GM21737 (cell line): ENCODE results near the gene CARD11.
"Not testable (repeated sequence)": the region's sequence is repeated elsewhere in the genome, so short reads cannot be mapped to it uniquely, and the experiment has no call there.

ENCODE experiments used
- ATAC-seq: cut with Tn5 transposase; IDR thresholded peaks from one replicate; pipeline ENCODE4 v1.9.1; 2021; ENCODE audit warnings: mild to moderate bottlenecking, moderate library complexity; ENCODE audit not compliant: unreplicated experiment

CARD11 gene

DNA sequence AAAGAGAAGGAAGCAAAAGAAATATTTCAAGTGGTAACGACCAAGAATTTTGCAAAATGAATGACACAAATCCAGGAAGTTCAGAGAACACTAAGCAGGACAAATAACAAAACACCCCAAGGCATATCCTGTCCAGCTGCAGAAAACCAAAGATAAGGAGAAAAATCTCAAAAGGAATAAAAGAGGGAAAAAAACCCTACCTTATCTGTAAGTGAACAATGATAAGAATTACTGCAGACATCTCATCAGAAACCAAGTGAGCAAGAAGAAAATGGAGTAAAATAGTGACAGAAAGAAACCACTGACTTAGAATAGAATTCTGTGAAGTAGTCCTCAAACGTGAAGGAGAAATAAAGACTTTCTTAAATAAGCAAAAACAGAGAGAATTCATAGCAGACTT lies 21.8 kb downstream of the CARD11 start:
- no peak for ATAC-seq

GRCh38 chr7:3021224-3021623 lies 22.4 kb downstream of the CARD11 start:
- ATAC-seq = not testable (repeated sequence)

GRCh38 chr7:3020416-3020815 lies 23.3 kb downstream of the CARD11 start:
- ATAC-seq = no peak

- no peak for ATAC-seq
Measured at GRCh38 chr7:3019801-3020200, 23.9 kb downstream of the CARD11 start.

DNA sequence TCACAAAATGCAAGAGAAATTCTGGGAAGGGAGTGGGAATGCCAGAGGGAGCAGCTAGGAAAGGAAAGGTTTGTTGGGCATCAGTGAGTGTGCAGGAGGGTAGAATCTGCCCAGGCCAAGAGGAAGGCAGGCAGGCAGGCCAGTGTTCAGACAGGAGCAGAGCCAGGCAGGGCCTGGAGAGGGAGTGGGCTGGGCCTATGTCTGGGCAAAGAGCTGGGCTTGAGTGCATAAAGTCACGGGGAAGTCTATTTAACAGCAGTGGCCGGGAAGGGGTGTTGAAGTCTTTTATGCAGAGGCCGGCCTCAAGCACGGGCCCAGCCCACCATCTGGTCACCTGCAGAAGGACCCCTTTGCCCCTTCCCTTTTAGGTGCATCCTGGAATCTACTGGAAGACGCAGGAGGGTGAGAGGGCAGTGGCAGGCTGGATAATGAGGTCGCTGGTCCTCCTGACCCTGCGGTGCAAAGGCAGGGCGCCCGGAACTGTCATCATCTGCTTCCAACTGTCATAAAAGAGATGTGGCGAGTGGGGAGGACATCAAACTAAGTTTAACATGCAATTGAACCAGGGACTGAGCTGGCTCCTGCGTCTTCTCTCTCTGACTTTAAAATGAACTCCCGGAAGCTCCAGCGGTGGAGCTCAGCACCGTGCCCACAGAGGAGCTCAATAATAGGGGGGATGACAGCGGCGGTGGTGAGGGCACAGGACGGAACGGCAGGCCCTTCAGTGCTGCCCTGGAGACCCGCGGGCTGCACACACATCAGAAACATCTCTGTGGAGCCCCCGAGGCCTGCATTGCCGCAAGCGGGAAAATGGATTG lies 29.5 kb downstream of the CARD11 start:
- ATAC-seq = no peak

DNA sequence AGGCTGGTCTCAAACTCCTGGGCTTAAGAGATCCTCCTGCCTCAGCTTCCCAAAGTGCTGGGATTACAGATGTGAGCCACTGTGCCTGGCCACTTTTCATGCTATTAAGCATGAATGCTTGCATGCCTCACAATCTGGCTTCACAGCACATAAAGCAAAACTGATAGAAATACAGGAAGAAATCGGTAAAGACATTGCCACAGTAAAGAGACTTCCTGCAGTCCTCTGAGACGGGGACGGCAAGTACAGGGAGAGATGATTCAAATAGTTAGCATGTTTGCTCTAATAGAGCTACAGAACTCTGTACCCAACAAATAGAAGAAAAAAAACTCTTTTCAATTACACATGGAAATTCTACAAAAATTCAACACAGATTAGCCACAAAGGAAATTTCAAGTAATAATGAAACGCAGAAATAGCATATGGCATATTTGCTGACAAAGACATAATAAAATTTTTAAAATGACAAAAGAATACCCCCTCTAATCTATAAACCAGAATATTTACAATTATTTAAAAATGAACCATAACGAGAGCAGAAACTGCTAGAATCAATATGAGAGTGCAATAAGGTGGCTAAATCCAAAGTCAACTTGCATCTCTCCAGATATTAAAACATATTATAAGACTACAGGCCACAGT lies 32.3 kb downstream of the CARD11 start:
- ATAC-seq = no peak

GRCh38 chr7:3010161-3010560 lies 33.5 kb downstream of the CARD11 start:
- no peak for ATAC-seq

DNA sequence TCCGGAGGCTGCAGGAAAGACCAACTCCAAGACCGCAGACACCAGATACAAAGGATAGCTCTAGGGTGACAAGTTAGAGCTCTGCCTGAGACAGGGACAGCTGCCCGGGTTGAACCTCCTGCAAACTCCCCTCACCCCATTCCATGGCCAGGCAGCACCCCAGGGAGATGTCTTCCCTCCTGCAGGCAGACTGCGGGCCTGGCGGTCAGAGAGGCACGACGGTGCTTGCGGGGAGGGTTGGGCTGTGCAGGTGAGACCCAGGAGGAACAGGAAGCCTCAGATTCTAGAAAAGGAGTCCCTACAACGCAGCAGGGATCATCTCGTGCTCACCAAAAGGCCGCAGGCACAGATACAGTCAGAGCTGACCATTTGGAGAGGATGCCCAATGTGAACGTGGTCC lies 34.6 kb downstream of the CARD11 start:
- no peak for ATAC-seq

GRCh38 chr7:3008386-3008785 lies 35.3 kb downstream of the CARD11 start:
- no peak for ATAC-seq

GRCh38 chr7:3007696-3008095 lies 36.0 kb downstream of the CARD11 start:
- no peak for ATAC-seq

DNA sequence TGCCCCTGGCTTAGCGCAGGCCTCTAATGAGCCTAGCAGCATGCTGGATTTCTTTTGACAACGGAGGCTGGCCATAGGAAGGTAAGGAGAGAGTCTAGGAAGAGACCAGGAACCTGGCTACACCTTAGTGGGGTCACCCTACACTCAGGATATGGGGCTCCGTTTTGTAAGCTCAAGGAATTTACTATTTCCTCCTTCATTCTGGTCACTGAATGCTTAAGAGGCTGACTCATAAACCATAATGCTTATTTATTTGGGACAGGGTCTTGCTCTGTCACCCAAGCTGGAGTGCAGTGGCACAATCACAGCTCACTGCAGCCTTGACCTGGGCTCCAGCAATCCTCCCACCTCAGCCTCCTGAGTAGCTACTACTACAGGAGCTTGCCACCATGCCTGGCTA lies 38.4 kb downstream of the CARD11 start:
- no peak for ATAC-seq

GRCh38 chr7:3003936-3004335 lies 39.7 kb downstream of the CARD11 start:
- no peak for ATAC-seq

DNA sequence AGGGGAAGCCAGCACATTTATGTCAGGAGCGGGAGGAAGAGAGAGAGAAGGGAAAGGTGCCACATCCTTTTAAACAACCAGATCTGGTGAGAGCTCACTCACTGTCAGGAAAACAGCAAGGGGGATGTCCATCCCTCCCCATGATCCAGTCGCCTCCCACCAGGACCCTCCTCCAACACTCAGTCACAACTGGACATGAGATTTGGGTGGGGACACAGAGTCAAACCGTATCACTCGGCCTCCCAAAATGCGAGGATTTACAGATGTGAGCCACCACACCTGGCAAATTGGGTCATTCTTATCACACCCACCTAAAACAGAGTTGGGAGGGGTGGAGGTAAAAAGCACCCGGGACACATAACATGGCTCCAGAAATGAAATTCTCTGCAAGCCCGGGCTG lies 41.0 kb downstream of the CARD11 start:
- ATAC-seq = no peak

DNA sequence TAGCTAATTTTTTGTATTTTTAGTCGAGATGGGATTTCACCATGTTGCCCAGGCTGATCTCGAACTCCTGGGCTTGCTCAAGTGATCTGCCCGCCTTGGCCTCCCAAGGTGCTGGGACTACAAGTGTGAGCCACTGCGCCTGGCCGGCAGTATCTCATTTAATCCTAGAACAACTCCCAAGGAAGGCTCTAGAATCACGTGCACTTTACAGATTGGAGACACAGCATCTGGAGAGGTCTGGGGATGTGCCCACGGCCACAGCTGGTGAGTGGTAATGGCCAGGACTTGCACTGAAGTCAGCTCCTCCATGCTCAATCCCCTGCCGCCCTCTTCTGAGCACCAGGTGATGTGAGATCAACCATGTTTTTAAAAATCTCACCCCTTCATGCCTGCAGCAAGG lies 43.1 kb downstream of the CARD11 start:
- no peak for ATAC-seq

DNA sequence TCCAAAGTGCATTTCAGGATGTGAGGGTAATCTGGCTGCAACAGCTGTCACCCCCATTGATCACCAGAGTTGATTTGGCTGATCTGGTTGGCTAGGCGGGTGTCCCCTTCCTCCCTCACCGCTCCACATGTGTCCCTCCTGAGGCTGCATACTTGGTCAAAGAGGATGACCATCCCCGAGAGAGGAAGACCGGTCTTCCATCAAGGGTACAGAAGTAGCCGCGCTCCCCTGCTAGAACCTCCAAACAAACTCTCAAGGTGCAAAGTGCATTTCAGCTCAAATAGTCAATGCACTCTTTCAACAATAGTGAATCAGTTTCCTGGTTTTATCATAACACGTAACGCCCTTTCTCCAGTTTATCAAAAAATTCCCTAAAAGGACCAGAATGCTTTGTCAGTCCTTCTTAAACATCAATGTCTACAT lies 44.6 kb downstream of the CARD11 start:
- no peak for ATAC-seq

GRCh38 chr7:2997014-2997413 lies 46.7 kb downstream of the CARD11 start:
- ATAC-seq = no peak

- no peak for ATAC-seq
Measured at GRCh38 chr7:2996141-2996540, 47.5 kb downstream of the CARD11 start.

- no peak for ATAC-seq
Measured at GRCh38 chr7:2993868-2994267, 49.8 kb downstream of the CARD11 start.

DNA sequence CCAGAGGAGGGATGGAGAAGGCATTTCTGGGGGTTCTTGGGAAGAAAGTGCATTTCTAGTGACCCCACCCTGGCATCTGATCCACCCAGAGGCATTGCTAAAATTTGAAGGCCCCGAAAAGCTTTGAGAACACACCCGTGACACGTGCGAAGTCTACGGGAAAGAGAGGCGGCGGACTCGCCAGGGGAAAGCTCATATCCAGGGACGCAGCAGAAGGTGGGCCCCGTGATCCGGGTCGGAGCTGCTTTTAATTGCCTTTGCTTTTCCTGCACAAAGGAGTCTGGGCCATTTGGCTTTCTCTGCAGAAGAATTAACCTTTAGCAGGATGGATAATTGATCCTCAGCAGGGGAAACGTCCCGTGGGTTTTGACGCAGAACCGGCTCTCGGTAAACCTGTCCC lies 50.3 kb downstream of the CARD11 start:
- no peak for ATAC-seq

DNA sequence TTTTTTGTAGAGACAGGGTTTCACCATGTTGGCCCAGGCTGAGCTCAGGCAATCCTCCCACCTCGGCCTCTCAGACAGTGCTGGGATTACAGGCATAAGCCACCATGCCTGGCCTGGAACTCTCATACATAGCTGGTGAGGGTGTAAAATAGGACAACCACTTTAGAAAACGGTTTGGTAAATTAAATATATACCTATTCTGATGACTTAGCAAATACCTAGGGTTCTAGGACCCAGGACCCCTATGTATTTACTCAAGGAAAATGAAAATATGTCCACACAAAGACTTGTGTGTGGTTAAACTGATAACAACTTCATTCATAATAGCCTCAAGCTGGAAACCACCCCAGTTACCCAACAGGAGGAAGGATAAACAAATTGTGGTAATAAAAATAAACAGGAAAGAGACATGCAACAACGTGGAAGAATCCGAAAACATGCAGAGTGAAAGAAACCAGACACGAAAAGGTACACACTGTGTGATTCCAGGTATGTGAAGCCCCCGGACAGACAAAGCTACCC lies 52.7 kb downstream of the CARD11 start:
- ATAC-seq = no peak

- no peak for ATAC-seq
Measured at GRCh38 chr7:2986561-2986960, 57.1 kb downstream of the CARD11 start.

GRCh38 chr7:2985866-2986265 lies 57.8 kb downstream of the CARD11 start:
- ATAC-seq = no peak
